LoVo (cell line): ENCODE data around the gene CDC14C.

ENCODE experiments used
- DNase-seq: peaks from one replicate; pipeline ENCODE4 v3.0.0-alpha.2; 2016; ENCODE audit warnings: low spot score

Gene CDC14C

GRCh38 chr7:48976253-48976652, 51.9 kb downstream of the CDC14C start:
- DNase-seq, result no peak

- no peak for DNase-seq
Measured at GRCh38 chr7:48976850-48977249, 52.5 kb downstream of the CDC14C start.
